NCI-H2029 (cell line): ENCODE measurements around the gene TTLL11.

Experiments
- DNase-seq: peaks from one replicate; lab custom pipeline; 2025; lab: John Stamatoyannopoulos, UW

Gene TTLL11

DNA sequence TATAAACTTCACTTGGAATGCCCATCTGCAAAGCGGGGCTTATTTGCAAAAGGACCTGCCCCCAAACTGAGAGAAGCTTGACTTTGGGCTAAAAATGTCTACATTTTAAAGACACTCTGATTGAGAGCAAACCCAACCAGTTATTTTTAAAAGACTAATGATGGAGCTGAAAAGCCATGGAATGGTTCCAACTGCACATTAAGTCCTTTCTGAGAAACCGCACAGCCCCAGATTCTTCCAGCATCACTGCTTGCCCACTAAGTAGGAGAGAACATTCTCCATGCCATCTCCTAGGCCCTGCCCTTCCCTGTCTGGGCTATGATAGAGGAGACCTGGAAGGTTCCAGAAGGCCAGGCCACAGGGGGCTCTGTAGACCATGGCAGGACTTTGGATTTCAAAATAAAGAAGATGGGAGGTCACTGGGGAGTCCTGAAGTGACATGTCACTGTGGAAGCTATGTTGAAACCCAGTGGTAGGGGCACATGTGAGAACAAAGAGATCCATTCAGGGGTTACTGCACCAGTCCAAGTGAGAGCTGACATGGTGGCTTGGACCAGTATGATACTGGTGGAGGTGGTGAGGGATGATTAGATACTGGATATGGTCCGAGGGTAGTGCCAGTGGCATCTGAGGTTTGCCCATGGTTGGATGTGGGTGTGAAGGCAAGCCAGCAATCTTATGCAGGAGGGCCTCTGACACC is 262.5 kb downstream of the TTLL11 start:
- no peak for DNase-seq

- no peak for DNase-seq
These were observed 265.7 kb downstream of the TTLL11 start for GRCh38 chr9:121827251-121827967.

DNA sequence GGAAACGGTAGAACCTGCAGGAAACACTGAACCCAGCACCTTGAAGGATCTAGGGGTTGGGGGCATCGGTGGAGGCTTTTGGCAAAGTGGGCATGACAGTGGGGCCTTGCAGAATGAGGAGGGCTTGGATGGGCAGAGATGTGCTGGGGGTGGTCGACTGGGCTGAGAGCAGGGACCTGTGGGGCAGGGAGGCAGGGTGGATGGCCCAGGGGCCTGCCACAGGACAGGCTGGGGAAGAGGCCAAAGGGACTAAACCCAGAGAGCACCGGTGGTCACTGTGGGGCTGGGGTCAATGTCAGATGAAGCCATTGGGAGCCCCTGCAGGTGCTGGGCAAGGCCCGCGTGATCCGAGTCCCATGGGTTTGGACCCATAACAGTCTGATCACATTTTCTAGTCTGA is 266.4 kb downstream of the TTLL11 start:
- no peak for DNase-seq

- no peak for DNase-seq
These were observed 267.9 kb downstream of the TTLL11 start for GRCh38 chr9:121825031-121825691.

DNA sequence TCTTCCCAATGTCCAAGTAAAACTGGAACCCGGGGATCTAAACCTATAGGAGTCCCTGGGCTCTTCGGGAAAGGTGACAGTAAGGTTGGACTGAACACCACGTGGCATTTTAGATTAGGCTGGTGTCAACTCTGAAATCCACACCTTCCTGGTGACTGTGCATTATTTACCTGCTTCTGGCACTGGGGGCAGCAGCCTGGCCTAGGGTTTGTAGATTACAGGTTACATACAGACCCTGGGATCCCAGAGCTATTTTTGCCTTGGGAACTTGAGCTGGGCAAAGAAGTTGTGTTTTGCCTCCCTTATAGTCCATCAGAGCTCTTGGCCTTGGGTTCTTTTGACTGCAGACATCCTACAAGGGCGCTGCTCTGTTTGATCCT is 268.5 kb downstream of the TTLL11 start:
- DNase-seq = no peak

GRCh38 chr9:121823451-121824169 is 269.5 kb downstream of the TTLL11 start:
- no peak for DNase-seq

GRCh38 chr9:121822093-121823085 is 270.7 kb downstream of the TTLL11 start:
- no peak for DNase-seq

- no peak for DNase-seq
These were observed 271.8 kb downstream of the TTLL11 start for GRCh38 chr9:121821326-121821725.

- DNase-seq = no peak
These were observed 272.7 kb downstream of the TTLL11 start for GRCh38 chr9:121820286-121821005.

GRCh38 chr9:121819428-121820231 is 273.5 kb downstream of the TTLL11 start:
- no peak for DNase-seq

DNA sequence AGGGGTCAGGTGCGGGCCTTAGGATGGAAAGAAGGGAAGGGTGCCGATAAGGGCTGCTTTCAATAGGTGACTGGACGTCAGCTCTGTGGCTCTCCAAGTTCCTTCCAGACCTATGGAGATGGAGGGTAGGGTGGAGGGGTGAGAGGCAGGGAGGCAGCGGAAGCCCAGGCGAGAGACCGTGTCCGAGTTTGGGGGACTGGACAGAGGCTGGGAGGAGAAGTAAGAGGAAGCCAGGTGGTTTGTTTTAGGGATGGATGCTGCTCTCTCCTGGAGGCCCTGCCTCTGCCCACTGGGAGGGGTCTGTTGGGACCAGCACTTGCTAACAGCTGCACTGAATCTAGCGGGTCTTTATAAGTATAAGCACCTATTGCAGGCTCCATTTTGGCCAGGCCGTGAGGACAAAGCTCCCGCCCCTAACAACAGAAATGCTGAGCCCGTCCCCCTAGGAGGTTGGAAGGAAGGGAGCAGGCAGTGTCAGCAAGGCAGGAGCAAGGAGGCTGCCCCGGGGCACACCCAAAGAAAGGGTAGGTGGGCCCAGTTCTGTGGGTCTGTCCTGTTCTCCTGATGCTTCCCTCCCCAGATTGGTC is 274.2 kb downstream of the TTLL11 start:
- DNase-seq = no peak

DNA sequence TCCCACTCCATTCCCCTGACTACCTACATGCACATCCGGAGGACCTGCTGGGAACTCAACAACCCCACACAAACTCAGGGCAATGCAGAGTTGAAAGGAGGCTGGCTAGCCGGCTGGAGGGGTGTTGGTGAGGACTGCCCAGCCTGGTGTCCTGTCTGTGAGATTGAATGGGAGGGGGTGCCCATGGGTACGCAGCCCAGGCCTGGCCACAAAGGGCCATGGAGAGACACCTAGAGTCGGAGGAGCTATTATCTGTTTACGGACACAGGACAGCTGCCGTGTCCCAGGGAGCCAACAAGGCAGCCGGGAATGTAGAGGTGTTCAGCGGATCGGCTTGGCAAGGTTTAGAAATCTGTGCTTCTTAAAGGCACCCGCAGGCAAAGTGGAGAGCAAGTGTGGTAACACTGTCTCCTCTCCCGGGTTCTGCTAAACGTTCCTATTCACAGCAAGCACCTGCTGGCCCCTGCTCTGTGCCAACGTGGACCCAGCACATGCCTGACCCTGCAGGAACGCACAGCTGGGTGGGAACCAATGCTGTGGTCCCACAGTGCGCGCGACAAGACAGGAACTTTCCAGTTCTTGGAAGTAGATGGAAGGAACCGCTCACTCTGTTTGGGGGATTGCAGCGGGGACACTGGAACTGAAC is 275.0 kb downstream of the TTLL11 start:
- DNase-seq = no peak

- no peak for DNase-seq
These were observed 275.6 kb downstream of the TTLL11 start for GRCh38 chr9:121817476-121817875.

DNA sequence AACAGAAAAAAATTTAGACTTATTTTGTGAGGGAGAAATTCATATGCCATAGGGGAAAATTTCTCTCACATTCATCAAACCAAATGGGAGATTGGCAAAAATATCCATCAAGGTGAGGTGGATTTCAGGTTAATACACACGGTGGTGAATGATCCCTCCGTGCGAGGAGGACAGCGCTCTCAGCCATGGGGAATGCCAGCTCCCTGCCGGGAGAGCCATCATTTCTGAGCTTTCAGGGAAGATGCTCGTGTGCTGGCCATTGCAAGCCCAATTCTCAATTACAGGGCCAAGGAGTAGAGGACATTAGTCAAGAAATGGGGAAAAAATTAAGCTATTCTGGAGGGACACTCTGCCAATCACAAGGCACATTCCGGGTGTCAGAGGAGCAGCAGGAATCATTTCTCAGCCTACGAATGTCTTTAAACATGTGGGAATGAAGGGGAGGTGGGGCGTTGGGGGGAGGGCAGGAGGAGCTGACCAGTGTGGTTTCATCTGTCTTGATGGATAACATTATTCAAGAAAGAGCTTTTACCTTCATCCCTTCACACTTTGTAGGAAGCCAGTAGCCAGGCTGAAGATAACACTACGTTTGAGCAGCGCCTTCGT is 276.2 kb downstream of the TTLL11 start:
- DNase-seq = no peak

DNA sequence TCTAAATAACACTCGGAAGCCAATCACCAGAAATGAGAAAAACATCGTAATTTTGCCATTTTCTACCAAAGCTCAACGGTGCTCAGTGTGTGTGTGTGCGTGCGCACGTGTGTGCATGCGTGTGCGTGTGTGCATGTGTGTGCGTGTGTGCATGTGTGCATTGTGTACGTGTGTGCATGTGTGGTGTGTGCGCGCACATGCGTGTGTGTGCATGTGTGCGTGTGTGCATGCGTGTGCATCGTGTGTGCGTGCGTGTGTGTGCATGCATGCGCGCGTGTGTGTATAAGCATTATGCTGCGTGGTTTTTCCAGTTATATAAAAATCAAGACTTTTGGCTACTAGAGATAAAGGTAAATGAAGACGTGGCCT is 276.7 kb downstream of the TTLL11 start:
- no peak for DNase-seq

- DNase-seq = no peak
These were observed 277.3 kb downstream of the TTLL11 start for GRCh38 chr9:121815546-121816448.

DNA sequence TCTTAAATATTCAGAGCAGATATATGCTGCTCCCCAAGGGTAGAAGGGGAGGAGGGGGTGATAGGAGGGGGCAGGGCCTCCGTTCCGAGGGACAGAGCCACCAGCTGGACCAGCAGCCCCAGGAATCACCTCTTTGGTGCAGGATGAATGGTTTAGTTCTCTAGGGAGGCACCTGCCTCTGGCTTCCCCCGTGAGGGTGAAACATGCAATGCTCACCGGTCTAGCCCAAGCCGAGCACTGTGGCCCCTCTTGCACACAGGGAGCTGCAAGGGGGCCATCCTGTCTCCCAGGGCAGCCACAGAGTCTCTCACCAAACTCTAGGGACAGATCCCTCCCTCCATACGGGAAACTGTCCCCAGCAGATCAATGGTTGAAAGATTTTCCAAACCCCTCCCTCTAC is 278.0 kb downstream of the TTLL11 start:
- DNase-seq = no peak
